ENCODE data around the gene KCTD20. TPM values are rescaled to one million over a fixed set of nuclear protein-coding genes. Genes with fewer than 3 reads are reported as not detected.
A peak's percentile ranks its signal among the peaks of the same experiment; 100 is the strongest.

Gene KCTD20
- total and polyA plus RNA-seq, 9 of the 15 experiments (the other 6 are each of a cell fraction or from before 2014, with no cell fraction given), result 28.9 to 160 (median 70.6) TPM

GRCh38 chr6:36493859-36494258 lies 51.1 kb downstream of the KCTD20 start:
- FAIRE-seq (no peak), ATAC-seq (no peak)
- H3K4me1 ChIP-seq (replicated peaks in 1 of 2; ENCODE audit: control insufficient read depth in 2 of 2, insufficient read depth in 2 of 2, low read length in 2 of 2), result no peaks in the 10 kb centered on the region

More at GRCh38 chr6:36493859-36494258, 51.1 kb downstream of the KCTD20 start:
- BruUV-seq (replicated peaks), result TSS peak; percentile 30
- no peak for TF ChIP-seq VEZF1 (CRISPR knock-in tag; IDR thresholded peaks at IDR 0.05)
- no peak for TF ChIP-seq RBM15 (IDR thresholded peaks at IDR 0.05; ENCODE audit: insufficient read depth, low read length)
- no peak for TF ChIP-seq CCNT2 (IDR thresholded peaks at IDR 0.05; ENCODE audit: borderline replicate concordance, extremely low read depth, insufficient read length, low read depth, low read length)
- TF ChIP-seq NFE2 (IDR thresholded peaks at IDR 0.05; ENCODE audit: low read depth), result no peak
- TF ChIP-seq RFX1 (IDR thresholded peaks at IDR 0.05), result no peak
- TF ChIP-seq ATF7 (IDR thresholded peaks at IDR 0.05), result no peak
- TF ChIP-seq FOXJ3 (CRISPR knock-in tag; IDR thresholded peaks at IDR 0.05), result no peak
- no peak for TF ChIP-seq NKRF (IDR thresholded peaks at IDR 0.05; ENCODE audit: borderline replicate concordance)
- TF ChIP-seq ELF1 (tag; IDR thresholded peaks at IDR 0.05), result no peak
- TF ChIP-seq KAT2B (IDR thresholded peaks at IDR 0.05; ENCODE audit: low read depth, low read length), result no peak
- no peak for TF ChIP-seq TAF1 (IDR thresholded peaks at IDR 0.05; ENCODE audit: control insufficient read depth, extremely low read depth, insufficient read depth, low read length, severe bottlenecking)
- no peak for TF ChIP-seq ETS2 (tag; IDR thresholded peaks at IDR 0.05; ENCODE audit: borderline replicate concordance, poor library complexity, severe bottlenecking)
- no peak for TF ChIP-seq SNRNP70 (optimal IDR thresholded peaks at IDR 0.05; ENCODE audit: low read depth, low read length)
- no peak for TF ChIP-seq ZNF717 (CRISPR knock-in tag; IDR thresholded peaks at IDR 0.05)
- no peak for TF ChIP-seq USF2 (CRISPR knock-in tag; IDR thresholded peaks at IDR 0.05)
- ChIA-PET POLR2A (interaction anchor here (0.7 to 1.1 kb wide), 2 partner anchors 10 to 12 kb away, joined by 3 to 4 read pairs; no protein-coding TSS in a partner anchor), CTCF (ENCODE audit: low intra/inter-chr PET ratio) (no interaction called here)
- no peak overlapping the region for H3K4me2 ChIP-seq (ENCODE audit: insufficient read depth, low read length)
- no peak overlapping the region for H3K27ac ChIP-seq (ENCODE audit: extremely low read depth, low read depth, low read length)
- in situ Hi-C loops (cut with MboI), result no loop called here
- intact Hi-C loops (cut with micrococcal nuclease), result no loop called here
- no peaks in the 10 kb centered on the region for H3K79me2 ChIP-seq (ENCODE audit: control insufficient read depth, insufficient read depth, low read length)
- H3K4me3 ChIP-seq, result no peak overlapping the region
- no peaks in the 10 kb centered on the region for H3K27me3 ChIP-seq (ENCODE audit: control insufficient read depth in 2 of 2, insufficient read depth in 2 of 2, low read length in 2 of 2)
- no peak overlapping the region for H3K9ac ChIP-seq (ENCODE audit: insufficient read depth in 1 of 2, low read depth in 2 of 2, low read length in 2 of 2)
- H2AFZ ChIP-seq (ENCODE audit: low read depth, low read length), result no peak overlapping the region
- no peaks in the 10 kb centered on the region for H3K9me3 ChIP-seq (replicated peaks; ENCODE audit: control insufficient read depth, insufficient read depth, low read depth, low read length)
- H3K36me3 ChIP-seq (ENCODE audit: control insufficient read depth, insufficient read depth, low read length), result peaks cover 63% of the 10 kb centered on the region
- no peaks in the 10 kb centered on the region for H4K20me1 ChIP-seq (replicated peaks; ENCODE audit: control insufficient read depth, insufficient read depth, low read length)
- no peaks in the 10 kb centered on the region for H3K9me1 ChIP-seq (ENCODE audit: control insufficient read depth, insufficient read depth, low read length)
- no peak for DNase-seq (ENCODE audit: extremely low read depth in 1 of 4, low spot score in 3 of 4)
- WGBS (ENCODE audit: insufficient coverage, low coverage, missing lambda C conversion rate), result 70% methylated on average over 2 of the region's 2 CpGs
